CD4-positive, alpha-beta T cell treated with Interleukin-6 at 100 ng/mL for 8 hours (primary cell): ENCODE results near the gene TIMM10.

ENCODE experiments used
- DNase-seq: peaks from one replicate; pipeline ENCODE4 v3.0.0-alpha.2; 2020; ENCODE audit warnings: mixed read lengths, low spot score

TIMM10 gene

DNA sequence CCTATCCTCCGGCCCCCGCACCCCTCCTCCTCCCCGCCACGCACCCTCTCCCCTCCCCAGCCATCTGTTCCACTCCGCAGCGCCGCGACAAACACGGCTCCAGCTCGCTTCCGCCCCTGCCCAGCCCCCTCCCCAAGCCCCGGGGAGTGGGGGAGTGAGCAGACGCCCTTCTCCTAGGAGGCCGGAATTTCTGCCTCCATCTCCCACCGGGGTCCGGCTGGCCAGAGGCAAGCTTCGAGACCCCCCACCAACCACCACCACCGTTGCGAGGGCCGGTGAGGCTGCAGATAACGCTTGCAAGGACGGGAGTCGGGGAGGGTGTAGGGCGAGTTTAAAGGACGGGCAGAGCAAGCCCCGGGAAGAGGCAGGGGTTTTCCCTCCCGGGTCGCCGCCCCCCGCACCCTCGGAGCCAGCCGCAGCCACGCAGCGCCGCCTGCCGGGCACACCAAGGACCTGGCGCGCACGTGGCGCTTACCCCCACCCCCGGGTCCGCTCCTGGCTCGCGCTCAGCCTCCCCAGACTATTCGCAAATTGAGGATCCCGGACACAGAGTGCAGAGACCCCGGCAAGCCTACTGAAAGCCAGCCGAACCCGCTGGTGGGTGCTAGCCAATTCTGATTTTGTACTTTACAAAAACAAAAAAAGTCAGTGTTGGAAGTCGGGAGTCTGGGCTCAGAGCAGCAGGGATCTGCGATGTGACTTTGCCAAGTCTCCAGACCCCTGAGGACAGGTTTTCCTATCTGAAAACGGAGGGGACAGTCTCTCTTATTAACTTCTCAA lies 47.6 kb downstream of the TIMM10 start:
- DNase-seq = no peak

DNA sequence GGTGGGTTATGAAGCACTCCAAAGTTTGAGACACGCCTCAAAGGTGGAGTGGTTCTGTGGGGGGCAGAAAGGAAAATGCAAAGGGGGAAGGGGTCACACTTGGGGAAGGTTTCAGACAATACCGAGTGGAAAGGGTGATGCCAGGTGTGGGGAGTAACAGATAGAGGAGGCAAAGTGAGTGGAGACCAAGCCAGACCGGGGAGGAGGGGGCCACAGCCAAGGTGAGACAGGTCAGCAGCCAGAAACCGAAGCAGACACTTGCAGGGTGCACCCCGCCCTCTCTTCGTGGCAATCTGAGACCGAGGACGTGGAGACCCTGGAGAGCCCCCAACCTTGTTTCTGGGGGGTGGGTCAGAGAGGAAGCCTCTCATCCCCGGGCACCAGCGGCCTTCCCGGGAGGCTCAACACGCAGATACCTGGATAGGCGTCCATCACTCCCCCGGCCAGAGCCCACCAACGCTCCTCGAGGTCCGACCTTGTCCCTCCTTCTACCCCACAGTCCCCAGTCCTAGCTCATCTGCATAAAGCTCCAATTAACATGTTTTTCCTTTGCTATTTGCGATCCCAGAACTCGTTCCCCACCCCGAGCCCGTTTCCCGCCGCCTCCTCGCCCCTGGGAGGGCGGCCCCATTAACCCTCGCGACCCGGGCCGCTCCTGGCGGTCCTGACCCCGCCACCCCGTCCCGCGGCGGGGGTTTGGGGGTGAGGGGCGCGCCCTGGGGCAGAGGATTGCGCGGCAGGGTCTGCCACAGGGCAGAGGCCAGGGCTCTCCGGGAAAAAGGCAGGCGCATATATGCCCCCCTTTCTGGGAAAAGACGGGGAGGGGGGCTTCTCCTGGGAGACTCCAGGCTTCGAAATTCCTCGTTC lies 48.4 kb downstream of the TIMM10 start:
- no peak for DNase-seq

DNA sequence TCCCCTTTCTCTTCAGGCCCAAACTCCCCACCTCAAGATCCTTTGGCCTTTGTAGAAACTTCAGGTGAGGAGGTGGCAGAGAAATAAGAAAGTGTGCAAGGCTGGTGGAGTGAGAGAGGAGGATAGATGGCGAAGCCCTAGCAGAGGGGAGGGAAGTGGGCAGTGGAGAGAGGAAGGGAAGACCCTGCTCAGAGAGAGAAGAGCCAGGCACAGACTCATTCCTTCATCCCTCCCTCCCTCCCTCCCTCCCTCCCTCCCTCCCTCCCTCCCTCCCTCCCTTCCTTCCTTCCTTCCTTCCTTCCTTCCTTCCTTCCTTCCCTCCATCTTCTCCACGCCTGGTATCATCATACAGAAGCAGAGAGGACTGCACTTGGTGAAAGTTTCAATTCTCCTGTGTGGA lies 49.2 kb downstream of the TIMM10 start:
- no peak for DNase-seq

DNA sequence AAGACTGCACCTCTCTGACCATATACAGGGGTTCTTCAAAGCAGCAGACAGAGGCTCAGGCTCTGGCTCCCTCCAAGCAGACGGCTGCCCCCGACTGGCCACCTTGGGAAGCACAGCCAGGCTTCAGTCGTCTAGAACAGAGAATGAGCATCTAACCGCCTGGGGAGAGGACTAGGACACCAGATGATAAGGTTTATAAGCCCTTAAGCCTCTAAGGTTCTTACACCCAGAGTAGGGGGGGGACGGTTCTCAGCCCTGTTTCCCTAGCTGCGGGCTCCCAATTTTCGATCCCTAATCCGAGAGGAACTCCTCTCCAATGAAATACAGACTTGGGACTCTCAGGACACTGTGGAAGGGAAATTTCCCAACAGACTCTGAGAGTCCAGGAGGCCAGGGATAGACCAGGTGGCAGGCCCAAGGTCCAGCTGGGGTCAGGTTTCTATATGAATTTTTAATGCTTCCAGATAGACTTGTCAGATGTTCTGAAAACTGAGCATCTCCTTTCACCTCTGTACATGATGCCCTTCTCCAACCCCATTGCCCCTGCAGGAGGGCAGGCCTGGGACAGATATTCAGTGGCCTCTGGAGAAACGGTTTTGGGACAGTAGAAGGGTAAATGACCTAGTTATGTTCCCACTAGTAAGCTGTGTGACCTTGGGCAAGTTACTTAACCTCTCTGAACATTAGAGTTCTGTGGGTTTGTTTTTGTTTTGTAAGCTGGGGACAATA lies 50.0 kb downstream of the TIMM10 start:
- peak; percentile 58 for DNase-seq

GRCh38 chr11:57479911-57480310 lies 50.6 kb downstream of the TIMM10 start:
- no peak for DNase-seq

GRCh38 chr11:57479021-57479663 lies 51.4 kb downstream of the TIMM10 start:
- no peak for DNase-seq
